GDM1 (cell line): ENCODE data around the gene PEG3.

ENCODE experiments used
- DNase-seq: peaks from one replicate; lab custom pipeline; 2025; lab: John Stamatoyannopoulos, UW

The PEG3 gene

DNA sequence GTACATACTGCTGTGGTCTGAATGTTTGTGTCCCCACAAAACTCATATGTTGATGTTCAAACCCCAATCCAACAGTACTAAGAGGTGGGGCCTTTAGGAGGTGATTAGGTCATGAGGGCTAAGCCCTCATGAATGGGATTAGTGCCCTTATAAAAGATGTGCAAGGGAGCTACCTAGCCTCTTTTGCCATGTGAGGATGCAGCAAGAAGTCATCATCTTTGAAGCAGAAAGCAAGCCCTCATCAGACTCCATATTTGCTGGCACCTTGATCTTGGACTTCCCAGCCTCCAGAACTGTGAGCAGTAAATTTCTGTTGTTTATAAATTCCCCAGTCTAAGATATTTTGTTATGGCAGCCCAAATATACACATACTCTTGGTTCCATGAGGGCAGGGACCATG, 33.9 kb downstream of the PEG3 start:
- no peak for DNase-seq
